HepG2 (cell line): ENCODE measurements around the gene FN1. TPM values are rescaled to one million over a fixed set of nuclear protein-coding genes. Genes with fewer than 3 reads are reported as not detected.

Experiments used
- FOXM1 ChIP-seq: sonication (generic); formaldehyde crosslinking; IDR thresholded peaks from 2 replicates; pipeline ENCODE4 v1.5.0; 2020; ENCODE audit warnings: missing genetic modification reagents
- HNRNPH1 ChIP-seq: fragments of 200-400 bp; formaldehyde crosslinking; optimal IDR thresholded peaks from 2 replicates; pipeline ENCODE3; 2017; ENCODE audit warnings: mild to moderate bottlenecking, low read depth, low read length
- IKZF5 ChIP-seq: IDR thresholded peaks from 2 replicates; pipeline ENCODE4 v1.6.1; 2018; ENCODE audit warnings: missing genetic modification reagents, mild to moderate bottlenecking, missing compliant biosample characterization
- MEIS2 ChIP-seq: sonication (generic); formaldehyde crosslinking; IDR thresholded peaks from 2 replicates; pipeline ENCODE4 v1.9.0; 2021; ENCODE audit warnings: mild to moderate bottlenecking, missing genetic modification reagents
- PATZ1 ChIP-seq: sonication (generic); formaldehyde crosslinking; IDR thresholded peaks from 2 replicates; pipeline ENCODE4 v1.4.0; 2020; ENCODE audit warnings: missing genetic modification reagents
- PCBP2 ChIP-seq: fragments of 200-400 bp; formaldehyde crosslinking; optimal IDR thresholded peaks from 2 replicates; pipeline ENCODE3; 2018; ENCODE audit warnings: low read length, low read depth; ENCODE audit not compliant: poor library complexity, severe bottlenecking
- PPARG ChIP-seq: conservative IDR thresholded peaks from 2 replicates; pipeline ENCODE4 v1.6.1; 2016; ENCODE audit warnings: missing biosample characterization, missing genetic modification reagents
- RBAK ChIP-seq: sonication (generic); formaldehyde crosslinking; IDR thresholded peaks from 2 replicates; pipeline ENCODE4 v1.5.1; 2020; ENCODE audit warnings: mild to moderate bottlenecking, missing genetic modification reagents
- SATB2 ChIP-seq: sonication (generic); formaldehyde crosslinking; IDR thresholded peaks from 2 replicates; pipeline ENCODE4 v1.5.0; 2020; ENCODE audit warnings: missing genetic modification reagents
- SP2 ChIP-seq: sonication (generic); formaldehyde crosslinking; IDR thresholded peaks from 2 replicates; pipeline ENCODE4 v1.5.1; 2020; ENCODE audit warnings: mild to moderate bottlenecking, missing genetic modification reagents
- TBX3 ChIP-seq: fragments of 450-650 bp; IDR thresholded peaks from 2 replicates; pipeline ENCODE4 v1.6.1; 2017; ENCODE audit warnings: antibody characterized with exemption, mild to moderate bottlenecking, inconsistent platforms, borderline replicate concordance
- THRA ChIP-seq: sonication (generic); formaldehyde crosslinking; IDR thresholded peaks from 2 replicates; pipeline ENCODE4 v1.4.0; 2020; ENCODE audit warnings: missing genetic modification reagents, borderline replicate concordance
- ZNF773 ChIP-seq: sonication (generic); formaldehyde crosslinking; IDR thresholded peaks from 2 replicates; pipeline ENCODE4 v1.4.0; 2020; ENCODE audit warnings: missing genetic modification reagents, borderline replicate concordance
- polyA plus RNA-seq, 8 experiments: library from polyadenylated mRNA; depleted of rRNA in 3 of 8; stranded (reverse) in 7 of 8; unstranded in 1 of 8; fragments of >200 nt; fragmentation: Illumina TruSeq in 4 of 8; extraction: Trizol in 4 of 8; gene quantifications; 2 replicates each; pipeline versions ENCODE4 v1.2.1 to v1.2.3, GENCODE V29; 2011 to 2016; ENCODE audit warnings: low read depth in 4 of 8, missing spikeins in 1 of 8, mixed read lengths in 1 of 8; ENCODE audit not compliant: insufficient read depth in 1 of 8
- total RNA-seq, 5 experiments: library from RNA; depleted of rRNA; stranded (reverse); fragments of >200 nt; fragmentation: Illumina TruSeq; extraction: Trizol; gene quantifications; 2 replicates each; pipeline ENCODE4 v1.2.3, GENCODE V29; 2016; ENCODE audit warnings: low read depth in 1 of 5
- TF ChIP-seq, protein P1 (sequence below): sonication (generic); formaldehyde crosslinking; IDR thresholded peaks from 2 replicates; pipeline ENCODE4 v1.4.0; 2020; ENCODE audit warnings: missing genetic modification reagents
- TF ChIP-seq, protein P2 (sequence below): sonication (generic); formaldehyde crosslinking; IDR thresholded peaks from 2 replicates; pipeline ENCODE4 v1.8.1; 2023; ENCODE audit warnings: mild to moderate bottlenecking, moderate library complexity, missing genetic modification reagents
- TF ChIP-seq, protein P3 (sequence below): sonication (generic); formaldehyde crosslinking; IDR thresholded peaks from 2 replicates; pipeline ENCODE4 v1.5.0; 2020; ENCODE audit warnings: missing genetic modification reagents

Gene FN1
- total and polyA plus RNA-seq, 2 of the 13 experiments (the other 11 are each of a cell fraction or from before 2014, with no cell fraction given) = 1,847 to 6,471 TPM

- TF ChIP-seq PATZ1 (CRISPR knock-in tag) = peak; percentile 90
- TF ChIP-seq TBX3 = no peak
- peak; percentile 83 for TF ChIP-seq PCBP2
- TF ChIP-seq RBAK (CRISPR knock-in tag) = no peak
- TF ChIP-seq ZNF773 (CRISPR knock-in tag) = peak; percentile 78; the same call in 1 of the 2 replicates
- TF ChIP-seq PPARG = 0 out of 2 replicates have a peak, but pooled peaks have one; percentile 20
- peak; percentile 68; the same call in 1 of the 2 replicates for TF ChIP-seq SATB2 (CRISPR knock-in tag)
- TF ChIP-seq THRA (CRISPR knock-in tag) = peak; percentile 73; the same call in 1 of the 2 replicates
- TF ChIP-seq HNRNPH1 = peak; percentile 73
- TF ChIP-seq, protein P1, sequence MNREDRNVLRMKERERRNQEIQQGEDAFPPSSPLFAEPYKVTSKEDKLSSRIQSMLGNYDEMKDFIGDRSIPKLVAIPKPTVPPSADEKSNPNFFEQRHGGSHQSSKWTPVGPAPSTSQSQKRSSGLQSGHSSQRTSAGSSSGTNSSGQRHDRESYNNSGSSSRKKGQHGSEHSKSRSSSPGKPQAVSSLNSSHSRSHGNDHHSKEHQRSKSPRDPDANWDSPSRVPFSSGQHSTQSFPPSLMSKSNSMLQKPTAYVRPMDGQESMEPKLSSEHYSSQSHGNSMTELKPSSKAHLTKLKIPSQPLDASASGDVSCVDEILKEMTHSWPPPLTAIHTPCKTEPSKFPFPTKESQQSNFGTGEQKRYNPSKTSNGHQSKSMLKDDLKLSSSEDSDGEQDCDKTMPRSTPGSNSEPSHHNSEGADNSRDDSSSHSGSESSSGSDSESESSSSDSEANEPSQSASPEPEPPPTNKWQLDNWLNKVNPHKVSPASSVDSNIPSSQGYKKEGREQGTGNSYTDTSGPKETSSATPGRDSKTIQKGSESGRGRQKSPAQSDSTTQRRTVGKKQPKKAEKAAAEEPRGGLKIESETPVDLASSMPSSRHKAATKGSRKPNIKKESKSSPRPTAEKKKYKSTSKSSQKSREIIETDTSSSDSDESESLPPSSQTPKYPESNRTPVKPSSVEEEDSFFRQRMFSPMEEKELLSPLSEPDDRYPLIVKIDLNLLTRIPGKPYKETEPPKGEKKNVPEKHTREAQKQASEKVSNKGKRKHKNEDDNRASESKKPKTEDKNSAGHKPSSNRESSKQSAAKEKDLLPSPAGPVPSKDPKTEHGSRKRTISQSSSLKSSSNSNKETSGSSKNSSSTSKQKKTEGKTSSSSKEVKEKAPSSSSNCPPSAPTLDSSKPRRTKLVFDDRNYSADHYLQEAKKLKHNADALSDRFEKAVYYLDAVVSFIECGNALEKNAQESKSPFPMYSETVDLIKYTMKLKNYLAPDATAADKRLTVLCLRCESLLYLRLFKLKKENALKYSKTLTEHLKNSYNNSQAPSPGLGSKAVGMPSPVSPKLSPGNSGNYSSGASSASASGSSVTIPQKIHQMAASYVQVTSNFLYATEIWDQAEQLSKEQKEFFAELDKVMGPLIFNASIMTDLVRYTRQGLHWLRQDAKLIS (CRISPR knock-in tag) = peak; percentile 96
- TF ChIP-seq, protein P2, sequence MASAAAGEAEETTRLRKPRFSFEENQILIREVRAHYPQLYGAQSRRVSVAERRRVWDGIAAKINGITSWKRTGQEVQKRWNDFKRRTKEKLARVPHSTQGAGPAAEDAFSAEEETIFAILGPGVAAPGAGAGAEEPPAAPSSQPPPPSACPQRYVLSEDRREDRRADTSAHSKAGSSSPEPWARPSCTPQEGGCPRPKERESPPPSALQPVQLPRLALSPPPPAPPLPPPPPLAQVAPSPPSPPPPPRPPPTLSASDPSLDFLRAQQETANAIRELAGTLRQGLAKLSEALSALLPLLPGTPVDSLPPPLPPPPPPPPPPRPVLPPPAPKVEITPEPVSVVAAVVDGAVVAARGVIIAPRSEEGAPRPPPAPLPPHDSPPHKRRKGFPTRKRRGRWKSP (CRISPR knock-in tag) = peak; percentile 60; the same call in 1 of the 2 replicates
- TF ChIP-seq MEIS2 (CRISPR knock-in tag) = peak; percentile 68
- TF ChIP-seq IKZF5 (CRISPR knock-in tag) = peak; percentile 90
- TF ChIP-seq FOXM1 (CRISPR knock-in tag) = no peak
- TF ChIP-seq, protein P3, sequence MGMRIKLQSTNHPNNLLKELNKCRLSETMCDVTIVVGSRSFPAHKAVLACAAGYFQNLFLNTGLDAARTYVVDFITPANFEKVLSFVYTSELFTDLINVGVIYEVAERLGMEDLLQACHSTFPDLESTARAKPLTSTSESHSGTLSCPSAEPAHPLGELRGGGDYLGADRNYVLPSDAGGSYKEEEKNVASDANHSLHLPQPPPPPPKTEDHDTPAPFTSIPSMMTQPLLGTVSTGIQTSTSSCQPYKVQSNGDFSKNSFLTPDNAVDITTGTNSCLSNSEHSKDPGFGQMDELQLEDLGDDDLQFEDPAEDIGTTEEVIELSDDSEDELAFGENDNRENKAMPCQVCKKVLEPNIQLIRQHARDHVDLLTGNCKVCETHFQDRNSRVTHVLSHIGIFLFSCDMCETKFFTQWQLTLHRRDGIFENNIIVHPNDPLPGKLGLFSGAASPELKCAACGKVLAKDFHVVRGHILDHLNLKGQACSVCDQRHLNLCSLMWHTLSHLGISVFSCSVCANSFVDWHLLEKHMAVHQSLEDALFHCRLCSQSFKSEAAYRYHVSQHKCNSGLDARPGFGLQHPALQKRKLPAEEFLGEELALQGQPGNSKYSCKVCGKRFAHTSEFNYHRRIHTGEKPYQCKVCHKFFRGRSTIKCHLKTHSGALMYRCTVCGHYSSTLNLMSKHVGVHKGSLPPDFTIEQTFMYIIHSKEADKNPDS (CRISPR knock-in tag) = 0 out of 2 replicates have a peak, but pooled peaks have one; percentile 62
- TF ChIP-seq SP2 (CRISPR knock-in tag) = no peak
Observed at GRCh38 chr2:215435870-215436704, at the start of gene FN1 (continued).
